Measurements from ENCODE around the gene PIAS1.

The PIAS1 gene

DNA sequence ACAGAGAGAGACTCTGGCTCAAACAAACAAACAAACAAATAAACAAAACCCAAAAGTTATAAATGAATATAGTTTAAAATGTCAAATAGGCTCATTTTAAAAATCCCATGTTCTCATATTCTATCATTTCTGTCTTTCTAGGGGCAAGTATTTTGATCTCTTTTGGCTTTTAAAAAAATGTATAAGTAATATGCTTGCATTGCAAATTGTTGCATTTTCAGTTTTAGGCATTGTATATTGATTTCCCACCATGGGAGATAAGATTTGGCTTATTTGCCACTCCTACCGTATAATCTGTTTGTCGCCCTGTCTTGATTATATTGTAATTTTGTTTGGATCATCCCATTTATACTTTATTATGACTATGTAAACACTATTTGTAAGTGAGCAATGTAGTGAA is 70.6 kb downstream of the PIAS1 start:
- Histone ChIP-seq H3K27me3 (ENCODE audit: insufficient read depth, poor library complexity, severe bottlenecking) (no peaks in the 10 kb centered on the region), H3K4me3 (replicated peaks; ENCODE audit: insufficient read depth, low read length) (no peak overlapping the region), H3K27ac (replicated peaks) (no peak overlapping the region)
- TF ChIP-seq, protein P1, sequence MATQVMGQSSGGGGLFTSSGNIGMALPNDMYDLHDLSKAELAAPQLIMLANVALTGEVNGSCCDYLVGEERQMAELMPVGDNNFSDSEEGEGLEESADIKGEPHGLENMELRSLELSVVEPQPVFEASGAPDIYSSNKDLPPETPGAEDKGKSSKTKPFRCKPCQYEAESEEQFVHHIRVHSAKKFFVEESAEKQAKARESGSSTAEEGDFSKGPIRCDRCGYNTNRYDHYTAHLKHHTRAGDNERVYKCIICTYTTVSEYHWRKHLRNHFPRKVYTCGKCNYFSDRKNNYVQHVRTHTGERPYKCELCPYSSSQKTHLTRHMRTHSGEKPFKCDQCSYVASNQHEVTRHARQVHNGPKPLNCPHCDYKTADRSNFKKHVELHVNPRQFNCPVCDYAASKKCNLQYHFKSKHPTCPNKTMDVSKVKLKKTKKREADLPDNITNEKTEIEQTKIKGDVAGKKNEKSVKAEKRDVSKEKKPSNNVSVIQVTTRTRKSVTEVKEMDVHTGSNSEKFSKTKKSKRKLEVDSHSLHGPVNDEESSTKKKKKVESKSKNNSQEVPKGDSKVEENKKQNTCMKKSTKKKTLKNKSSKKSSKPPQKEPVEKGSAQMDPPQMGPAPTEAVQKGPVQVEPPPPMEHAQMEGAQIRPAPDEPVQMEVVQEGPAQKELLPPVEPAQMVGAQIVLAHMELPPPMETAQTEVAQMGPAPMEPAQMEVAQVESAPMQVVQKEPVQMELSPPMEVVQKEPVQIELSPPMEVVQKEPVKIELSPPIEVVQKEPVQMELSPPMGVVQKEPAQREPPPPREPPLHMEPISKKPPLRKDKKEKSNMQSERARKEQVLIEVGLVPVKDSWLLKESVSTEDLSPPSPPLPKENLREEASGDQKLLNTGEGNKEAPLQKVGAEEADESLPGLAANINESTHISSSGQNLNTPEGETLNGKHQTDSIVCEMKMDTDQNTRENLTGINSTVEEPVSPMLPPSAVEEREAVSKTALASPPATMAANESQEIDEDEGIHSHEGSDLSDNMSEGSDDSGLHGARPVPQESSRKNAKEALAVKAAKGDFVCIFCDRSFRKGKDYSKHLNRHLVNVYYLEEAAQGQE (IDR thresholded peaks at IDR 0.05; ENCODE audit: insufficient replicate concordance, low read depth), result no peak
- TF ChIP-seq POLR2AphosphoS5 (IDR thresholded peaks at IDR 0.05; ENCODE audit: low read depth) (no peak), CTCF (IDR thresholded peaks at IDR 0.05; ENCODE audit: insufficient read depth, low read length) (no peak), SPI1 (IDR thresholded peaks at IDR 0.05; ENCODE audit: borderline replicate concordance, low read depth) (no peak), GABPA (IDR thresholded peaks at IDR 0.05; ENCODE audit: low read depth) (no peak)
- DNase-seq (ENCODE audit: low read depth in 1 of 2, low spot score in 1 of 2), result no peak

GRCh38 chr15:68126396-68126795 is 72.3 kb downstream of the PIAS1 start:
- TF ChIP-seq, protein P1 (IDR thresholded peaks at IDR 0.05; ENCODE audit: insufficient replicate concordance, low read depth), result no peak
- TF ChIP-seq POLR2AphosphoS5 (IDR thresholded peaks at IDR 0.05; ENCODE audit: low read depth) (no peak), CTCF (IDR thresholded peaks at IDR 0.05; ENCODE audit: insufficient read depth, low read length) (no peak), SPI1 (IDR thresholded peaks at IDR 0.05; ENCODE audit: borderline replicate concordance, low read depth) (no peak), GABPA (IDR thresholded peaks at IDR 0.05; ENCODE audit: low read depth) (no peak)
- DNase-seq (ENCODE audit: low read depth in 1 of 2, low spot score in 1 of 2), result no peak
- Histone ChIP-seq H3K4me3 (replicated peaks; ENCODE audit: insufficient read depth, low read length) (no peak overlapping the region), H3K27ac (replicated peaks) (no peak overlapping the region), H3K27me3 (ENCODE audit: insufficient read depth, poor library complexity, severe bottlenecking) (no peaks in the 10 kb centered on the region)

GRCh38 chr15:68129072-68129471 is 75.0 kb downstream of the PIAS1 start:
- TF ChIP-seq CTCF (IDR thresholded peaks at IDR 0.05; ENCODE audit: insufficient read depth, low read length) (no peak), GABPA (IDR thresholded peaks at IDR 0.05; ENCODE audit: low read depth) (no peak), POLR2AphosphoS5 (IDR thresholded peaks at IDR 0.05; ENCODE audit: low read depth) (no peak), SPI1 (IDR thresholded peaks at IDR 0.05; ENCODE audit: borderline replicate concordance, low read depth) (no peak)
- TF ChIP-seq, protein P1 (IDR thresholded peaks at IDR 0.05; ENCODE audit: insufficient replicate concordance, low read depth), result no peak
- Histone ChIP-seq H3K4me3 (replicated peaks; ENCODE audit: insufficient read depth, low read length) (no peak overlapping the region), H3K27me3 (ENCODE audit: insufficient read depth, poor library complexity, severe bottlenecking) (no peaks in the 10 kb centered on the region), H3K27ac (replicated peaks) (no peak overlapping the region)
- no peak for DNase-seq (ENCODE audit: low read depth in 1 of 2, low spot score in 1 of 2)
